H1 (cell line): ENCODE results near the gene LVRN. TPM values are rescaled to one million over a fixed set of nuclear protein-coding genes. Genes with fewer than 3 reads are reported as not detected.

Experiments
- CTCF ChIA-PET: fragments of 300-600 bp; sonication (Branson Sonifier 250); formaldehyde crosslinking; loops from one replicate; lab custom pipeline; 2021; ENCODE audit not compliant: partially characterized antibody; lab: Charles Lee
- POLR2A ChIA-PET: fragments of 300-600 bp; sonication (Branson Sonifier 250); formaldehyde crosslinking; loops from one replicate; lab custom pipeline; 2021; ENCODE audit warnings: inconsistent platforms; ENCODE audit not compliant: partially characterized antibody; lab: Charles Lee
- DNase-seq, 2 experiments: peaks; one replicate each; pipeline versions ENCODE4 v3.0.0 to v3.0.0-alpha.2; 2010 to 2022; ENCODE audit warnings: low spot score in 2 of 2, low read depth in 1 of 2, mixed read lengths in 1 of 2
- FAIRE-seq: peaks from 2 replicates; lab custom pipeline; 2011; peaks lifted over from hg19 to GRCh38; lab: Jason Lieb, UNC
- H2AFZ ChIP-seq: 2 replicates; pipeline ENCODE4 v1.8.1; 2012; ENCODE audit warnings: low read length, inconsistent platforms
- H2AK5ac ChIP-seq: 2 replicates; pipeline ENCODE4 v1.6.1; 2013; ENCODE audit warnings: low read depth, low read length
- H2BK120ac ChIP-seq: replicated peaks from 2 replicates; pipeline ENCODE3; 2013; ENCODE audit warnings: low read depth, low read length, inconsistent platforms
- H2BK12ac ChIP-seq: 2 replicates; pipeline ENCODE4 v1.6.1; 2013; ENCODE audit warnings: low read depth, low read length
- H2BK15ac ChIP-seq: 2 replicates; pipeline ENCODE4 v1.6.1; 2013; ENCODE audit warnings: low read length
- H2BK20ac ChIP-seq: 2 replicates; pipeline ENCODE4 v1.6.1; 2013; ENCODE audit warnings: low read length
- H2BK5ac ChIP-seq: 2 replicates; pipeline ENCODE4 v1.6.1; 2013; ENCODE audit warnings: low read depth, low read length
- H3K14ac ChIP-seq: 2 replicates; pipeline ENCODE4 v1.6.1; 2013; ENCODE audit warnings: inconsistent platforms; ENCODE audit not compliant: insufficient read length
- H3K18ac ChIP-seq: 2 replicates; pipeline ENCODE4 v1.6.1; 2013; ENCODE audit warnings: low read length; ENCODE audit errors: extremely low read depth
- H3K23ac ChIP-seq: 2 replicates; pipeline ENCODE4 v1.6.1; 2013; ENCODE audit warnings: inconsistent platforms; ENCODE audit not compliant: insufficient read length
- H3K23me2 ChIP-seq: 2 replicates; pipeline ENCODE4 v1.6.1; 2013; ENCODE audit warnings: low read depth, low read length
- H3K27ac ChIP-seq: 2 replicates; pipeline ENCODE4 v1.6.1; 2011; ENCODE audit warnings: low read depth, low read length, inconsistent platforms
- H3K27me3 ChIP-seq, 4 experiments: replicated peaks in 1 of 4; 1 replicate in 1 of 4; 2 replicates in 3 of 4; pipeline versions ENCODE4 v1.6.1 to v1.8.1; 2011 to 2013; ENCODE audit warnings: low read length in 3 of 4, mild to moderate bottlenecking in 3 of 4, inconsistent platforms in 2 of 4, mixed read lengths in 2 of 4, moderate library complexity in 1 of 4; ENCODE audit not compliant: control insufficient read depth in 3 of 4, insufficient read depth in 3 of 4; ENCODE audit errors: extremely low read depth in 1 of 4
- H3K36me3 ChIP-seq, 4 experiments: 2 replicates each; pipeline versions ENCODE4 v1.6.1 to v1.8.1; 2011 to 2013; ENCODE audit warnings: mild to moderate bottlenecking in 4 of 4, low read length in 3 of 4, moderate library complexity in 2 of 4, control low read depth in 1 of 4, inconsistent platforms in 1 of 4; ENCODE audit not compliant: insufficient read depth in 4 of 4, control insufficient read depth in 2 of 4
- H3K4ac ChIP-seq: replicated peaks from 2 replicates; pipeline ENCODE3; 2013; ENCODE audit warnings: low read length, low read depth, mixed read lengths, inconsistent platforms; ENCODE audit not compliant: insufficient read length
- H3K4me1 ChIP-seq, 4 experiments: replicated peaks in 1 of 4; 1 replicate in 1 of 4; 2 replicates in 3 of 4; pipeline versions ENCODE4 v1.6.1 to v1.8.1; 2011 to 2013; ENCODE audit warnings: low read length in 3 of 4, inconsistent platforms in 2 of 4, mixed read lengths in 1 of 4; ENCODE audit not compliant: insufficient read depth in 4 of 4, control insufficient read depth in 3 of 4
- H3K4me2 ChIP-seq, 2 experiments: 2 replicates each; pipeline versions ENCODE4 v1.6.1 to v1.8.1; 2011 to 2013; ENCODE audit warnings: low read depth in 2 of 2, low read length in 2 of 2, control low read depth in 1 of 2, inconsistent platforms in 1 of 2, mild to moderate bottlenecking in 1 of 2; ENCODE audit not compliant: insufficient read depth in 1 of 2
- H3K4me3 ChIP-seq, 4 experiments: fragments of 200-600, 300-600 bp in 1 of 4; sonication (generic), shearing (Covaris generic), sonication (Bioruptor Twin) in 1 of 4; 2 replicates each; pipeline versions ENCODE4 v1.5.1 to v1.8.1; 2011 to 2016; ENCODE audit warnings: low read length in 4 of 4, low read depth in 3 of 4, control low read depth in 2 of 4, inconsistent platforms in 2 of 4, mild to moderate bottlenecking in 2 of 4, mixed read lengths in 1 of 4, moderate library complexity in 1 of 4; ENCODE audit not compliant: insufficient read depth in 2 of 4; ENCODE audit errors: extremely low read depth in 1 of 4
- H3K56ac ChIP-seq: replicated peaks from 2 replicates; pipeline ENCODE3; 2013; ENCODE audit warnings: low read depth, mild to moderate bottlenecking, mixed read lengths, low read length, inconsistent platforms; ENCODE audit not compliant: insufficient read length
- H3K79me1 ChIP-seq: 2 replicates; pipeline ENCODE4 v1.6.1; 2013; ENCODE audit warnings: low read depth, low read length, control low read depth
- H3K79me2 ChIP-seq, 2 experiments: 2 replicates each; pipeline versions ENCODE4 v1.6.1 to v1.8.1; 2012 to 2013; ENCODE audit warnings: low read length in 2 of 2, mild to moderate bottlenecking in 2 of 2, inconsistent platforms in 1 of 2; ENCODE audit not compliant: insufficient read depth in 2 of 2, control insufficient read depth in 1 of 2
- H3K9ac ChIP-seq, 4 experiments: replicated peaks in 1 of 4; 1 replicate in 1 of 4; 2 replicates in 3 of 4; pipeline versions ENCODE4 v1.6.1 to v1.8.1; 2011 to 2013; ENCODE audit warnings: low read depth in 3 of 4, low read length in 3 of 4, control low read depth in 2 of 4, mild to moderate bottlenecking in 2 of 4, moderate library complexity in 2 of 4, inconsistent platforms in 1 of 4; ENCODE audit errors: extremely low read depth in 1 of 4
- H3K9me3 ChIP-seq, 2 experiments: 2 replicates each; pipeline versions ENCODE4 v1.6.1 to v1.8.1; 2012 to 2013; ENCODE audit warnings: mild to moderate bottlenecking in 2 of 2, moderate library complexity in 2 of 2, control low read depth in 1 of 2, inconsistent platforms in 1 of 2, low read depth in 1 of 2, low read length in 1 of 2, mixed read lengths in 1 of 2; ENCODE audit not compliant: insufficient read depth in 2 of 2
- H4K20me1 ChIP-seq, 2 experiments: replicated peaks in 1 of 2; 2 replicates each; pipeline versions ENCODE3 to v1.8.1; 2011 to 2013; ENCODE audit warnings: inconsistent platforms in 2 of 2, low read length in 2 of 2, mild to moderate bottlenecking in 1 of 2; ENCODE audit not compliant: insufficient read depth in 2 of 2, control insufficient read depth in 1 of 2
- H4K5ac ChIP-seq: 2 replicates; pipeline ENCODE4 v1.6.1; 2013; ENCODE audit warnings: low read length, low read depth, mixed read lengths, inconsistent platforms; ENCODE audit not compliant: insufficient read length
- H4K8ac ChIP-seq: 2 replicates; pipeline ENCODE4 v1.8.0; 2013; ENCODE audit warnings: mild to moderate bottlenecking, moderate library complexity, low read length, inconsistent platforms; ENCODE audit not compliant: insufficient read depth; ENCODE audit errors: extremely low read depth
- H4K91ac ChIP-seq: replicated peaks from 2 replicates; pipeline ENCODE3; 2013; ENCODE audit warnings: low read length, mixed read lengths, inconsistent platforms; ENCODE audit not compliant: insufficient read length
- CTBP2 ChIP-seq: IDR thresholded peaks from 2 replicates; pipeline ENCODE4 v1.7.0; 2011; ENCODE audit warnings: borderline replicate concordance, mild to moderate bottlenecking, moderate library complexity, mixed read lengths, low read length; ENCODE audit not compliant: insufficient read depth, insufficient read length
- E2F6 ChIP-seq: IDR thresholded peaks from 2 replicates; pipeline ENCODE4 v1.6.1; 2012; ENCODE audit warnings: inconsistent platforms
- HDAC2 ChIP-seq, 2 experiments: fragments of 300-600 bp in 1 of 2; sonication (generic) in 1 of 2; IDR thresholded peaks; 2 replicates each; pipeline ENCODE4 v1.6.1; 2011 to 2012; ENCODE audit warnings: low read depth in 2 of 2, low read length in 2 of 2, mild to moderate bottlenecking in 2 of 2, moderate library complexity in 2 of 2, borderline replicate concordance in 1 of 2, inconsistent platforms in 1 of 2
- KDM1A ChIP-seq: fragments of 200-600, 300-600 bp; sonication (generic); IDR thresholded peaks from 2 replicates; pipeline ENCODE4 v1.7.1; 2016; ENCODE audit warnings: mild to moderate bottlenecking, low read length, borderline replicate concordance
- PHF8 ChIP-seq: fragments of 200-600 bp; sonication (generic); conservative IDR thresholded peaks from 2 replicates; pipeline ENCODE4 v1.7.1; 2012; ENCODE audit warnings: low read depth, mild to moderate bottlenecking, inconsistent platforms, low read length, moderate library complexity
- RAD21 ChIP-seq, 2 experiments: IDR thresholded peaks in 1 of 2; conservative IDR thresholded peaks in 1 of 2; 2 replicates each; pipeline ENCODE4 v1.6.1; 2011; ENCODE audit warnings: low read depth in 2 of 2, low read length in 2 of 2, improper control_type of control experiment in 1 of 2, inconsistent platforms in 1 of 2, mild to moderate bottlenecking in 1 of 2, moderate library complexity in 1 of 2
- RBBP5 ChIP-seq: IDR thresholded peaks from 2 replicates; pipeline ENCODE4 v1.7.1; 2012; ENCODE audit warnings: low read depth, mild to moderate bottlenecking, inconsistent platforms, low read length, moderate library complexity, borderline replicate concordance
- SAP30 ChIP-seq: fragments of 300-600 bp; sonication (generic); IDR thresholded peaks from 2 replicates; pipeline ENCODE4 v1.7.1; 2012; ENCODE audit warnings: low read length, moderate library complexity, mild to moderate bottlenecking, inconsistent platforms; ENCODE audit not compliant: insufficient read depth, insufficient replicate concordance
- SIRT6 ChIP-seq: IDR thresholded peaks from one replicate; pipeline ENCODE4 v1.7.1; 2012; ENCODE audit warnings: low read length, inconsistent platforms
- SIX5 ChIP-seq: IDR thresholded peaks from 2 replicates; pipeline ENCODE4 v1.6.1; 2011; ENCODE audit warnings: mild to moderate bottlenecking, low read depth, low read length
- WGBS, 2 experiments: shearing (Covaris generic) in 1 of 2; methylation state at CpG; one replicate each; pipeline versions ENCODE4 v1.1.6 to v1.1.7; 2013 to 2015; ENCODE audit warnings: low lambda C conversion rate in 2 of 2, mixed read lengths in 2 of 2, inconsistent platforms in 1 of 2, low coverage in 1 of 2, missing lambda C conversion rate in 1 of 2; ENCODE audit not compliant: insufficient replicate concordance in 2 of 2, insufficient coverage in 1 of 2, insufficient read length in 1 of 2; ENCODE audit errors: extremely low coverage in 1 of 2, missing lambda C conversion rate in 1 of 2; 5-methylcytosine and 5-hydroxymethylcytosine counted together
- polyA plus RNA-seq, 7 experiments: library from polyadenylated mRNA; depleted of rRNA in 3 of 7; stranded (reverse) in 5 of 7; unstranded in 2 of 7; fragments of >200 nt in 5 of 7; fragments of 200-250 nt in 2 of 7; gene quantifications; 1 replicate in 5 of 7; 2 replicates in 1 of 7; 4 replicates in 1 of 7; pipeline versions ENCODE4 v1.2.1 to v1.2.3, GENCODE V29; 2011 to 2013; ENCODE audit warnings: missing spikeins in 2 of 7, mixed read lengths in 2 of 7
- total RNA-seq: library from RNA; stranded (reverse); fragmentation: NEBNext Ultra II Directional; extraction: Animal tissue kit (Norgen Biotek cat#: 25700); gene quantifications from 2 replicates; pipeline ENCODE4 v1.2.1, GENCODE V29; 2021
- TF ChIP-seq, protein P1 (sequence below): IDR thresholded peaks from 2 replicates; pipeline ENCODE4 v1.6.1; 2012; ENCODE audit warnings: inconsistent platforms

The LVRN gene
- total and polyA plus RNA-seq, 2 of the 8 experiments (the other 6 are each of a cell fraction or from before 2014, with no cell fraction given), result 0.08 to 0.09 TPM

DNA sequence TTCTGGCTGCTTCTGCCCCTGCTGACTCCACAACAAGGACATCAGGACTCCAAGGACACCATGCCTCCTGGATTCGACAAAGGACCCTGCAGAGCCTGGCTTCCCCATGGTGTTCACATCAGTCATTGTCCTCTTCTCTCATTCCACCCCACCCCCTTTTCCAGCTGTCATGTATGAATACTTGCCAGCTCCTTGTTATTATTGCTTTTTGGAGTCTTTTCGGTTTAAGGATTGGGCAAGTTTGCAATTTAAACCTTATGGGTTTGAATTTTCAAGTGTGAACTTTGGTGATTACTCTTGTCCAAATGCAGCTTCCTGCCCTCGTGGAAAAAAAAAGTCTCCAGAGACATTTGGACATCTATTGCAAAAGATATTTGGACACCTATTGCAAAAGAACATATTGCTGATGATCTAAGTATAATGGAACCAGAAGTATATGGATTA, 14.2 kb upstream of the LVRN start:
- WGBS, 2 experiments, result 73% methylated on average over 3 of the region's 3 CpGs; no CpG with 5 or more reads in 1 of the 2 experiments
- ChIA-PET CTCF (interaction anchor here (0.6 to 5.6 kb wide), 6 partner anchors 15 to 295 kb away, joined by 3 to 16 read pairs (median 4); no protein-coding TSS in a partner anchor), POLR2A (no interaction called here)

More for the DNA sequence above, 14.2 kb upstream of the LVRN start:
- H3K36me3 ChIP-seq, result no peaks in the 10 kb centered on the region
- TF ChIP-seq CTBP2 (no peak), HDAC2 (IDR thresholded peaks at IDR 0.05; ENCODE audit: borderline replicate concordance in 1 of 2, low read depth in 2 of 2, low read length in 2 of 2) (no peak), SIX5 (no peak), SAP30 (no peak), RAD21 (IDR thresholded peaks at IDR 0.05 in 1 of 2, conservative IDR thresholded peaks at IDR 0.05 in 1 of 2; ENCODE audit: low read depth in 2 of 2, low read length in 2 of 2) (no peak), RBBP5 (no peak), E2F6 (no peak), KDM1A (no peak), SIRT6 (no peak), PHF8 (no peak)
- TF ChIP-seq, protein P1, sequence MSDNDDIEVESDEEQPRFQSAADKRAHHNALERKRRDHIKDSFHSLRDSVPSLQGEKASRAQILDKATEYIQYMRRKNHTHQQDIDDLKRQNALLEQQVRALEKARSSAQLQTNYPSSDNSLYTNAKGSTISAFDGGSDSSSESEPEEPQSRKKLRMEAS, result no peak
- TF ChIP-seq, all 59 proteins: peak for 0
- no peaks in the 10 kb centered on the region for H3K9me3 ChIP-seq
- H2AK5ac ChIP-seq, result no peak overlapping the region
- no peak overlapping the region for H3K18ac ChIP-seq
- H3K23me2 ChIP-seq, result no peaks in the 10 kb centered on the region
- H3K79me1 ChIP-seq, result no peaks in the 10 kb centered on the region
- H4K5ac ChIP-seq, result no peak overlapping the region
- FAIRE-seq, result no peak
- H2BK5ac ChIP-seq, result no peak overlapping the region
- no peaks in the 10 kb centered on the region for H4K20me1 ChIP-seq
- no peak overlapping the region for H3K56ac ChIP-seq
- no peak overlapping the region for H4K91ac ChIP-seq
- no peak overlapping the region for H2BK15ac ChIP-seq
- no peak overlapping the region for H2BK20ac ChIP-seq
- H2AFZ ChIP-seq, result no peak overlapping the region
- no peak overlapping the region for H3K9ac ChIP-seq
- no peaks in the 10 kb centered on the region; a peak in 1 of 7 replicates for H3K4me1 ChIP-seq
- no peaks in the 10 kb centered on the region for H3K27me3 ChIP-seq
- H3K4me2 ChIP-seq, result no peak overlapping the region
- DNase-seq, result no peak
- H3K23ac ChIP-seq, result no peak overlapping the region
- no peak overlapping the region for H2BK120ac ChIP-seq
- H3K79me2 ChIP-seq, result no peaks in the 10 kb centered on the region
- H3K27ac ChIP-seq, result no peak overlapping the region
- H4K8ac ChIP-seq, result no peak overlapping the region
- no peak overlapping the region for H2BK12ac ChIP-seq
- no peak overlapping the region for H3K4me3 ChIP-seq
- H3K4ac ChIP-seq, result no peak overlapping the region
- no peak overlapping the region for H3K14ac ChIP-seq
